ENCODE data around the gene CCDC82. TPM values are rescaled to one million over a fixed set of nuclear protein-coding genes. Genes with fewer than 3 reads are reported as not detected.

CCDC82 gene
- total RNA-seq, 1 experiment from 2014 or later: 19.9 TPM

GRCh38 chr11:96318850-96319249 is 70.9 kb downstream of the CCDC82 start:
- CTCF ChIA-PET: no interaction called here

GRCh38 chr11:96318399-96318798 is 71.3 kb downstream of the CCDC82 start:
- H3K4me1 ChIP-seq (replicated peaks; ENCODE audit: insufficient read depth): peaks cover 65% of the 10 kb centered on the region
- TF ChIP-seq CTCF (conservative IDR thresholded peaks at IDR 0.05) (no peak), EZH2 (IDR thresholded peaks at IDR 0.05; ENCODE audit: low read depth) (no peak)
- no peak overlapping the region for H2AFZ ChIP-seq
- H3F3A ChIP-seq (ENCODE audit: insufficient read depth, low read depth): peaks cover 45% of the 10 kb centered on the region
- H3K9me3 ChIP-seq (ENCODE audit: insufficient read depth, low read depth): no peaks in the 10 kb centered on the region
- peak overlapping the region; percentile 96 for H3K27ac ChIP-seq
- no peak for DNase-seq
- ChIA-PET POLR2A (ENCODE audit: unreplicated experiment) (no interaction called here), CTCF (interaction anchor here (0.6 kb wide), 1 partner anchor 75 kb away, joined by 5 read pairs; no protein-coding TSS in a partner anchor)
- H3K36me3 ChIP-seq (ENCODE audit: low read depth): peaks cover 51% of the 10 kb centered on the region
- no peak overlapping the region for H3K4me3 ChIP-seq
- intact Hi-C loops (cut with micrococcal nuclease; ENCODE audit: unreplicated experiment): no loop called here
- H3K79me2 ChIP-seq (ENCODE audit: low read depth): peaks cover 88% of the 10 kb centered on the region
- 0 out of 2 replicates have a peak overlapping the region, but pooled peaks have one; percentile 8 for H3K4me2 ChIP-seq
- BruUV-seq (replicated peaks): no TSS peak
- no peaks in the 10 kb centered on the region for H3K9me2 ChIP-seq (ENCODE audit: insufficient read depth)
- H3K27me3 ChIP-seq (ENCODE audit: insufficient read depth, low read depth): no peaks in the 10 kb centered on the region
- no peaks in the 10 kb centered on the region for H4K20me1 ChIP-seq (ENCODE audit: insufficient read depth)

More at GRCh38 chr11:96318850-96319249, 70.9 kb downstream of the CCDC82 start:
- Histone ChIP-seq H3K9me3 (ENCODE audit: insufficient read depth, low read depth) (no peaks in the 10 kb centered on the region), H3K27ac (peak overlapping the region; percentile 96), H3K4me1 (replicated peaks; ENCODE audit: insufficient read depth) (peaks cover 65% of the 10 kb centered on the region), H3K27me3 (ENCODE audit: insufficient read depth, low read depth) (no peaks in the 10 kb centered on the region), H3K9me2 (ENCODE audit: insufficient read depth) (no peaks in the 10 kb centered on the region), H2AFZ (no peak overlapping the region), H3K36me3 (ENCODE audit: low read depth) (peaks cover 51% of the 10 kb centered on the region), H3F3A (ENCODE audit: insufficient read depth, low read depth) (peaks cover 41% of the 10 kb centered on the region), H3K4me3 (no peak overlapping the region), H3K4me2 (0 out of 2 replicates have a peak overlapping the region, but pooled peaks have one; percentile 8), H3K79me2 (ENCODE audit: low read depth) (peaks cover 88% of the 10 kb centered on the region), H4K20me1 (ENCODE audit: insufficient read depth) (no peaks in the 10 kb centered on the region)
- POLR2A ChIA-PET (ENCODE audit: unreplicated experiment): no interaction called here
- BruUV-seq (replicated peaks): no TSS peak
- TF ChIP-seq EZH2 (IDR thresholded peaks at IDR 0.05; ENCODE audit: low read depth) (no peak), CTCF (conservative IDR thresholded peaks at IDR 0.05) (no peak)
- DNase-seq: no peak
- intact Hi-C loops (cut with micrococcal nuclease; ENCODE audit: unreplicated experiment): no loop called here

DNA sequence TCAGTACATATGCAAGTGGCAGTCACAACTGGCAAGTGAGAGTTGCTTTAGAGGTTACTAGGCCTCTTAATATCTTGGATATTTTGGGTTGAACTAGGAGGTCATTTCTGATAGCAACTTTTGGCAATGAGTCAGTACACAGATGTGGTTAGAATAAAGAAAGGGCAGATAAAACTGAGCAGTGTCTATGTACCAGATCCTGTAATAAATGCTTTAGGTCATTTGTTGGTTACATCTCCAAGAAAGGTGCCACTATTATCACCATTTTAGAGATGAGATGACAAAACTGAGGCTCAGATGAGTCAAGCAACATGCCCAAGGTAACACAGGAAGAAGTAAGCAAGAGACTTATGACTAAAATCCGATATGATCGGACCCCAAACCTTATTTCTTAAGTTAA is 71.7 kb downstream of the CCDC82 start:
- Histone ChIP-seq H3K27ac (peak overlapping the region; percentile 96), H3K9me2 (ENCODE audit: insufficient read depth) (no peaks in the 10 kb centered on the region), H4K20me1 (ENCODE audit: insufficient read depth) (no peaks in the 10 kb centered on the region), H3K4me2 (peak overlapping the region; percentile 75; the same call in 1 of the 2 replicates), H3K9me3 (ENCODE audit: insufficient read depth, low read depth) (no peaks in the 10 kb centered on the region), H2AFZ (no peak overlapping the region), H3F3A (ENCODE audit: insufficient read depth, low read depth) (peaks cover 47% of the 10 kb centered on the region), H3K36me3 (ENCODE audit: low read depth) (peaks cover 48% of the 10 kb centered on the region), H3K4me1 (replicated peaks; ENCODE audit: insufficient read depth) (peaks cover 69% of the 10 kb centered on the region), H3K79me2 (ENCODE audit: low read depth) (peaks cover 88% of the 10 kb centered on the region), H3K4me3 (no peak overlapping the region), H3K27me3 (ENCODE audit: insufficient read depth, low read depth) (no peaks in the 10 kb centered on the region)
- ChIA-PET POLR2A (ENCODE audit: unreplicated experiment) (no interaction called here), CTCF (interaction anchor here (0.6 kb wide), 1 partner anchor 75 kb away, joined by 5 read pairs; no protein-coding TSS in a partner anchor)
- TF ChIP-seq CTCF (conservative IDR thresholded peaks at IDR 0.05) (no peak), EZH2 (IDR thresholded peaks at IDR 0.05; ENCODE audit: low read depth) (no peak)
- DNase-seq: no peak
- intact Hi-C loops (cut with micrococcal nuclease; ENCODE audit: unreplicated experiment): no loop called here
- BruUV-seq (replicated peaks): no TSS peak
